HG03066 (cell line): ENCODE data around the gene CPZ.
"Not testable (repeated sequence)": the region's sequence is repeated elsewhere in the genome, so short reads cannot be mapped to it uniquely, and the experiment has no call there.

ENCODE experiments used
- ATAC-seq: cut with Tn5 transposase; IDR thresholded peaks from one replicate; pipeline ENCODE4 v1.9.1; 2021; ENCODE audit warnings: low read depth; ENCODE audit not compliant: unreplicated experiment

The CPZ gene

DNA sequence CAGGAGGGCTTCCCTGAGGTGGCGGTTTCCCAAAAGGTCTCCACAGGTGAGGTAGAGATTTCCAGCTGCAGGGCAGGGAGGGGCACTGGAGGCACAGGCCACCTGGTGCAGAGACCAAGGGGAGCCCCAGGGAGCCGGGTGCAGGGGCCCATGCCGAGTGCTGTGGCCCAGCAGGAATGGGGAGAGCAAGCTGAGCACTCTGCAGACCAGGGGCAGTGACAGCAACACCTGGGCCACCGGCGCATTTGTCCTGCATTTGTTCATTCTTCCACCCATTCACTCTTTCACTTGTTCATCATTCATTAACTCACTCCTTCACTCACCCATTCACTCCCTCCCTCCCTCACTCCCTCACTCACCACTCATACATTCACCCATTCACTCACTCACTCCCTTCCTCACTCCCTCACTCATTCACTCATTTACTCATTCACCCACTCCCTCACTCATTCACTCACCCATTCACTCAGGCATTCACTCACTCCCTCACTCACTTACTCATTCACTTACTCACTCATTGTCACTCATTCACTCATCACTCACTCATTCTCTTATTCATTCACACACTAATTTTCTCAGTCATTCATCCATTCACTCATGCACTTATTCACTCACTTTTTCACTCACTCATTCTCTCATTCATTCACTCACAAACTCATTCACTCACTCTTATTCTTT is 16.3 kb downstream of the CPZ start:
- no peak for ATAC-seq

DNA sequence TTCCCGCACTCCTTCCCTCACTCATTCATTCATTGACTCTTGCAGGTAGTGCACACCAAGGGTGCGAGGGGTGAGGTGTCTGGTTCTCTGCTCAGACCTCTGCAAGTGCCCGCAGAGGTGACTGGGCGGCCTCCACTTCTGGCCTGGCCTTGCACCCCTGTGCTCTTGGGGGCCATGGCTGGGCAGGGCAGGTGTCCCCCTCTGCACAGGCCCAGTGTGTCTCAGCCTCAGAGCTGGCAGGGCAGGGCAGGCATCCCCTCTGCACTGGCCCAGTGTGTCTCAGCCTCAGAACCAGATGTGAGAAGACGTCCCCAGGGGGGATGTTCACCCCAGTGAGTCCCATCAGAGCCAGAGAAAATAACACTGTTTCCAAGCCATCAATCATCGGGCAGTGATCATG is 16.8 kb downstream of the CPZ start:
- no peak for ATAC-seq

DNA sequence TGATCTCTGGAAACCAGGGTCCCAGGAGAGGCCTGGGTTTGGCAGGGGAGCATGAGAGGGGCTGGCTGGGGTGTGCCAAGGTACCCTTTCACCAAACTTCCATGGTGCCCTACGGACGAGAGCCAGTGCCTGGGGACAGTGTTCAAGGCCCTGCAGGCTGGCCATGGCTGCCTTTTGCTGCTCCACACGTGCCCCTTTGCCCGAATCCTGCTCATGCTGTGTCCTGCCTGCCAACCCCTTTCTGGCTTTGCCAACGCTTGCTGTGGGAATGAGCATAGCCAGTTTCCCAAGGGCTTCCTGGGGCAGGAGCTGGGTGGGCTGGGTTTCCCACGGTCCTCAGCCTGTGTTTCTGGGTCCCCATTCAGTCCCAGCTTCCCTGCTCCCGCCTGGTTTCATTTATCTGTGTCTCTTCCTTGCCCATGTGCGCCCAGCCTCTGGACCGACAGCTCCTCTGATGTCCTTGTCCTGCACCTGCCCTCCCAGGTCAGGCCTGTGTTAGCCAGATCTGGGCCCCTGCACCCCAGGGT is 17.3 kb downstream of the CPZ start:
- no peak for ATAC-seq

DNA sequence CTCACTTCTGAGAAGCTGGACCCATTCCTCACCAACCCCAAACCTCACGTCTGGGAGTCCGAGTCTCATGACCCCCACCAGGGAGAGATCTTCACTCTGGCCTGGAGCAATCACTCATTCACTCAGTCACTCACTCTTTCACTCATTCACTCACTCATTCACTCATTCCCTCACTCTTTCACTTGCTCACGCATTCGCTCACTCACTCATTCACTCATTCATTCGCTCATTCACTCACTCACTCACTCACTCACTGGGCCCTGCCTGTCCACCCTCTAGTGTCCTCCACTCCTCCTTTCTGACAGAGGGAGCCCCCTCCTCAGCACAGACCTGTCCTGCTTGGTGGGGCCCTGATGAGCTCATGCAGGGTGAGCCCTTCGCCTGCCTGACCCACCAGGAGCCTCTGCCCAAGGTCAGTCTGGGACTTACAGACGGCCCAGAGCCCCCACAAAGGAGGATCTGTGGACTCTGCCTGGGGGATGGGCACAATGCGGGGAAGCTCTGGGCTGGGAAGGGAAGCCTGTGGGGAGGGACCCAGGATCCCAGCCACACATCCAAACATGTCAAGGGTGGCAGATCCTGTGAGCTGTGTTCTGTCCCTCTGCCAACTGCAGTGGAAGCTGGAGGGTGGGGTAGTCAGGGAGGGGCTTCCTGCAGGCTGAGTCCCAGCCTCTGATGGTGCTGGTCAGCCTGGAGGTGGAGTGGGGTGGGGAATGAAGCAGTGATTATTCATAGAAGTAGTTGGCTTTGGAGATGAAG is 18.5 kb downstream of the CPZ start:
- no peak for ATAC-seq

DNA sequence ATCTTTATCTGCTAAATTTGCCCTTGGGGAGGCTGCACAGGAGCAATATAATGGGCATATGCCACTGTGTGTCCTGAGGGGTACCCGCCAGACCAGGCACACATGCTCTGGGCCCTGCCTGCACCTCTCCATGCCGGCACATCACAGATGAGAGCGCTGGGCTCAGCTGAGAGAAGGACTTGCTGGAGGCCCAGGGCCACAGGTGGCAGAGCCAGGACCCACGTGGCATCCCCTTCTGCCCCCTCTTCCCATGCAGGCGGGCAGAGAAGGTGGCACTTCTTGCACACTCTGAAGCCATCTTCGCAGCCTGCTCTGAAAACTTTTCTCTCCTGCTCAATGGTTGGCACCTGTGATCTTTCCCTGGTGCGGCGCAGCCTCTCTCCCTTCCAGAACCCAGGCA is 20.1 kb downstream of the CPZ start:
- no peak for ATAC-seq

DNA sequence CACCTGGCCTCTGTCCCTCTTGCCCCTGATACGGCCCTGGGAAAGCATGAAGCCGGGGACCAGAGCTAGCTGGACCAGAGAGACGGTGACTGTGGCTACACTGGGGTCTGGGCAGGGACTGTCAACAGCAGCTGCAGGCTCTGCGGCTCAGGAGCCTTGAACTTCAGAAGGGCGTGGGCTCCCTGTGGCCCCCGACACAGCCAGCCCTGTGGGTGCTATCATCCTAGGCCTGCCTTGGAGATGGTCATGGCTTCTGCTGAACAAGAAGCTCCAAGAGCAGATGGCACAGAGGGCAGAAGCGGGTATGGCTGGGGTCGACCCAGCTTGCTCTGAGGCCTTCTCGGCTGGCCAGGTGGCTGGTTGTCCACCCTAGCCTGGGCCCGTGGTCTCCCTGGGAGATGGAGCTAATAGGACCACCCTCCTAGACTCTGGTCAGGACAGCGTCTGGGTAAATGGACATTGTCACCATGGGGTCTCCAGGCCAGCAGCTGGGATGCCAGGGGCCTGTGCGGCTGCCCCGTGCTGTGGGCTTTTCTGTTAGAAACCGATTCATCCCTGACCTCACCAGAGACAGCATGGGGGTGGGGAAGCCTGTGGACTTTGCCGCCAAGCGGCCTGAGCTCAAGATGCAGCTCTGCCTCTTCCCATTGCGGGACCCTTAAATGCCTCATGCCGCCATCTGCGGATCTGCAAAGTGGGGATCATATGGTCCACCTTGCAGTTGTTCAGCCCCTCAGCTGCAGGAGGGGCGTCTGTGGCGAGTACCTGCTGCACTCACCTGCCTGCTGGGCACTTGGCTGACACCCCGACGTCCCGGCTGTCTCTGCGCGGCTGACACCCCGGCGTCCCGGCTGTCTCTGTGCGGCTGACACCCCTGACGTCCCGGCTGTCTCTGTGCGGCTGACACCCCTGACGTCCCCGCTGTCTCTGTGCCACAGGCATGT is 21.1 kb downstream of the CPZ start:
- ATAC-seq, result no peak

DNA sequence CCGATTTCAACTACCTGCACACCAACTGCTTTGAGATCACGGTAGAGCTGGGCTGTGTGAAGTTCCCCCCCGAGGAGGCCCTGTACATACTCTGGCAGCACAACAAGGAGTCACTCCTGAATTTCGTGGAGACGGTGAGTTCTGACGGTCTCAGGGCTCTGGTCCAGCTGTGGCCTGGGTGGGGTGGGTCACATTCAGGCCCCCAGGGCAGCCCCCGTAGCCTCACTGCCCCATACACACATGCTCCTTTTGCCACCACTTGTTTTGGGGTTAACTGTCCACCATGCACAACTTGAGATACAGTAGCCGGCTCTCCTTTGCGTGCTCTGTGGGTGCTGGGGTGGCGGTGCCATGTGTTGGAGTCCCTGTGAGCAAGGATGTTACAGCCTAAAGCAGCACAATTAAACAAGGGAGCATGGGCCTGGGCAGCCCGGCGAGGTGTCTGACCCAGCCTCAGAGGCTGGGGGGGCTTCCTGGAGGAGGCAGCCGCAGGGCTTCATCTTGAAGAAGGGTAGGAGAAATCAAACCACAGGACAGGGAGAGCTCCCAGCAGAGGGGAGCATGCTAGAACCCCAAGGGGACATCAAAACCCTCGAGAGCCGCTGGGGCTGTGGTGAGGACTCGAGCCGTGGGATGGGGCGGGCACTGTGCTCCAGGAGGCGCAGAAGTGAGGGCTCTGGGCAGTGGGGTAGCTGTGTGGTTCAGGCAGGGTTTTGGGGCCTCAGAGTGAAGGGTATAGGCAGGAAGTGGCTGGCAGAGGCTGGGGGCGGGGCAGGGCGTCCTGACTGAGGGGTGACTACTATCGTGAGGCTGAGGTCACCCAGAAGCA is 22.0 kb downstream of the CPZ start:
- no peak for ATAC-seq

DNA sequence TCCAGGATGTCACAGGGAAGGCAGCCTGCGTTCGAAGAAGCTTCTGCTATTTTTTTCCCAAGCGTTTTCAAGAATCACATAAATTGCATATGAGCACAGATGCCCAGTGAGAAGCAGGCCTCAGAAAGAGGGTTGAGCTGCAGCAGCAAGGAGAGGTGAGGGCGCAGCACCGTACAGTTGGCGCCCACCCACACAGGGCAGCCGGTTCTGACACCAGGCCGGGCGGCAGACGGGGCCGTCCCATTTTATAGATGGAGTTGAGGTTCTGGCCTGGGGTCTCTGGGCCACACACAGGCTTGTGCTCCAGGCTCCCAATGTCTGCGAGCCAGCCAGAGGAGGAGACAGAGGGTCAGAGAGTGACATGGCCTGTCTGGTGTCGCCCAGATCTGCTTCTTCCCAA is 22.8 kb downstream of the CPZ start:
- no peak for ATAC-seq

DNA sequence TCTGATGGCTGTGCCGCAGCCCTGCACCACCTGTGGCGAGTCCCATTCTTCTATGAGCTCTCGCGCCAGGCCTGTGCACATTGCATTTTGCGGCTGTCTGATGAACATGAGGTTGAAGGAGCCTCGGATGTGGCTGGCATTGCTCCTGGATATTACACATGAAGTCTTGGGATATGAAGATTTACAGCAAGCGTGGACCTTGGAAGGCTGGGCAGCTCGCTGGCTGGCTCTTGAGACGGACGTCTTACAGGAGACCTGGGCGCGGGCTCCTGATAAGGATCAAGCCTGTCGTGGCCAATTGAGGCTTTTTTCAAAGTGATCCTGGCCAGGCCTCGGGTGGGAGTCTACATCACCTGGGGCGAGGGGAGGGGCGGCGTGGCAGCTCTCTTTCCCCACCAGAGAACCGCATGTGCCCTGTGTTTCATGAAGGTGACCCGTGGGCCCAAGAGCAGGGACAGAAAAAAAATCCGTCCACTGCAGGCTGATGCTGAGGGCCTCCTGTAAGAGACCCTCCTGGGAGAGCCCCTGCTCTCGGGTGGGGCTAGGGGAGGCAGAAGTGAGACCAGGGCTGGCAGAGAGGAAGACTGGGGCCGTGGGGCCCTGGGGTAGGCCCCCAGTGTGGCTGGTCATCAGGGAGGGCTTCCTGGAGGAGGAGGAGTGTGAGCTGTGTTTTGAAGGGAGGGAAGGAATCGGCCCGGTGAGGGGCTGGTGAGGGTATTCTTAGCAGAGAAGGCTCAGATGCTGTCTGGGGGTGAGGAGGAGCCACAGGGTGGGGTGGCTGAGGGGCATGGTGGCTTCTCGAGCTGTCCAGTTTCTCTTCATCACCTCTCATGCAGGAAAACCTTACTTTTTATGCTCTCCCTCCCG is 23.6 kb downstream of the CPZ start:
- ATAC-seq, result no peak

DNA sequence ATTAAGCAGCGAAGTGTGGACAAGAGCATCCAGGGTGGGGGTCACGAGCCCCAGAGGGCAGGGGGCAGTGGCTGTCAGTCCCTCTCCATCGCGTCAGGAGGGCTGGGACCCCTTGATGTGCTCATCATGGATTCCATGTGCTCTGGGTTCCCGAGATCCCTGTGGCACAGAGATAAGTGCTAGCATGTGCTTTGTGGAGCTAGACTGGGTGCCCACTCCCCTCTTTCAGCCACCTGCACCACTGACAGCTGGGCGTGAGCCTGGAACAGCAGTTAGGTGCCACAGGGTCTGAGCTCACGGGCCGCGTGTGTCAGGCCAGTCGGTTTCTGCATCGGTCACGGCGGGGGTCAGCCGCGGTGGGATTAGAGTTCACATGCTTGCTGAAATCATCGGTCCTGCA is 24.3 kb downstream of the CPZ start:
- no peak for ATAC-seq

DNA sequence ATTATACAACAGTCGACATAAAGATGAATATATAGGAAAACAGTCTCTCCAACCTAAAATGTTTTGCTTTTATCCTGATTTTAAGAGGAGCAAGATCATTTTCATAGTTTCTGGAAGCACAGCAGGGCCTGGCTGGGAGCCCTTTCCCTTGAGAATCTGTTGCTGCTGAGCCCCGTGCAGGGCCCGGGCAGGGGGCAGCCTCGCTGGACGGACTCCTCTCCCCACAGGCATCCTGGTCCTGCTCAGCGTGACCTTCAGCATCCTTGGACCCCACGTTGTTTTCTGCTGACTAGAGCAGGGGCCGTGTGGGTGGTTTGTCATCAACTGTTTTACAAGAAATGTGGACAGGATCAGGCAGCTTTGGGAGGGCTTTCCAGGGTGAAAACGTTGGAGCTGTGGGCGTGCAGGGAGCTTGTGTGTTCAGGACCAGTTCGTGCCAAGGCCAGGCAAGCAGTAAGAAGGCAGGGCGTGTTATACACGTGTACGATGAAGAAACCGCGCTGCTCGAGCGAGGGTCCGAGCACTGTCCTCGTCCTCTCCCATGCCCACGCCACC is 25.0 kb downstream of the CPZ start:
- no peak for ATAC-seq

DNA sequence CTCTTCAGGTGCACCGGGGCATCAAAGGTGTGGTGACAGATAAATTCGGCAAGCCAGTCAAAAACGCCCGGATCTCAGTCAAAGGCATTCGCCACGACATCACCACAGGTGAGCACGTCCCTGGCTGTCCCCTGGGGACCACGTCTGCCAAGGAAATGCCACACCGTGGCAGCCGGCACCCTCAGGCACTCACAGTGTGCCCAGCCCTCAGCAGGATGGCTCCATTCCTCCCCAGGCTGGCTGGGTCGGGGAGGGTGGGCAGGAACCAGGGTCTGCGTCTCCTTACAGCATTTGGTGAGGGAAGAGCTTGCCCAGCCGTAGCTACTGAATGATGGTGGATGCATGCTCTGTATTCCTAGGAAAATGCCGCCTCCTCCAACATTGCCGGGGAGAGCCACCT is 25.9 kb downstream of the CPZ start:
- no peak for ATAC-seq

DNA sequence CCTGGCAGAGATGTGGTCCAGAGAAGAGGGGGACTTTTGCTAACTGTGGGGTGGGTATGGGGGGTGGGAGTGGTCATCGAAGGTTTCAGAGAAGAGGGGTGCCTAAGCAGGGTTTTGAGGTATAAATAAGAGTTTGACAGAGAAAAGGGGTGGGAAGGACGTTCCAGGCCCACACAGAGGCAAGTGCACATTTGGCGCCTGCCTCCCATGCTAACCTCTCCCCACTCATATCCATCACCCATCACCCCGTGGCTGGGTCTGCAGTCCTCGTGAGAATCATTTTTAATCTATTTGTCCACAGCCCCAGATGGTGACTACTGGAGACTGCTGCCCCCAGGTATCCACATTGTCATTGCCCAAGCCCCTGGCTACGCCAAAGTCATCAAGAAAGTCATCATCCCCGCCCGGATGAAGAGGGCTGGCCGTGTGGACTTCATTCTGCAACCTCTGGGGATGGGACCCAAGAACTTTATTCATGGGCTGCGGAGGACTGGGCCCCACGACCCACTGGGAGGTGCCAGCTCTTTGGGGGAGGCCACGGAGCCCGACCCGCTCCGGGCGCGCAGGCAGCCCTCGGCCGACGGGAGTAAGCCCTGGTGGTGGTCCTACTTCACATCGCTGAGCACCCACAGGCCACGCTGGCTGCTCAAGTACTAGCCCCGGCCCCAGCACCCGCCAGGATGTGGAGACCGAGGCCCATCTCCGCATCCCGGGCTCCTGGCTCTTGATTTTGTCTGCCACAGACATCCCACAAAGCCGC is 26.6 kb downstream of the CPZ start:
- ATAC-seq, result no peak

DNA sequence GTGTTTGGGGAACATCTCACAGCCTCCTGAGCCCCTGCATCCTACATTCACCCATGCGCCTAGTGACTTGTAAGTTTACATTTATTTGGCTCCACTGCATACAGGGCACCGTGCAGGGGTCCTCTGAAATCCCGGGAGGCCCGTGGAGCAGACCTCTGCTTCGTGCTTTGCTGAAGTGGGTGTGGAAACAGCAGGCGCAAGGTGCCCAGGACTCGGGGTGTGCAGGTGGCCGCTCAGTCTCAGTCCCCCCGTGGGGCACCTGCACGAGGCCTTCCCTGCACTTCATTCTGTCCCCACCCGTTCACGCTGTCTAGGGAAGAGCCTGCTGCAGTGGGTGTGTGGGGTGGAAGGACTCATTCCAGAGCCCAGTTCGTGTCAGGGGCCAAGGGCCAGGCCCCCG is 28.6 kb downstream of the CPZ start:
- not testable (repeated sequence) for ATAC-seq

DNA sequence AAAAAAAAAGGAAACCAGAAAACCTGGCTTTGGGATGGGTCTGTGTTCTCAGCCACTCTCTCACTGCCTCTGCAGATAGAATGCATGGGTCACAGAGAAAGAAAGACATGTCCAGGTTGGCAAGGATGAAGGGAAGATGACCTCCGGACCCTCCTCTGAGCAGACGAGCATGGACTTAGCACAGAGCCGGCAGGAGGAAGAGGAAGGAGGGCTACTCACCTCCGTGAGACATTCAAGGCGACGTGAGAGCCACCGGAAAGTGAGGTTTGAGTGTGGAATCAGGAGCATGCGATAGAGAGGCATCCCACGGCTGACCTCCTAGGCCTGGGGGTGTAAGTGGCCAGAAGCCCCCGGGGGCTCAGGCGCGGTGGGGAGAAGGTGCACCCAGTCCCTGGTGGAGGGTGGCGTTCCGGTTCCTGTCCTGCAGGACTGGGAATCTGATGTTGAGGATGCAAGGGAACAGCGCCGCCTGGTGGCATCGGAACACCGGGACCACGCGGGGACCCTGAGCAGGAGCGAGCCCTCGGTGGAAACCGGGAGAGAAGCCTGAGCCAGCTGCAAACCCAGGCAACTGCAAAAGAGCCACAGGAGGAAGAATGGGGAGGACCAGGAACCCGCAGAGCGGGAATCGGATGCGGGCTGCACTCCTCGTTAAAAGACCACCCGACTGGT is 32.2 kb downstream of the CPZ start:
- not testable (repeated sequence) for ATAC-seq

DNA sequence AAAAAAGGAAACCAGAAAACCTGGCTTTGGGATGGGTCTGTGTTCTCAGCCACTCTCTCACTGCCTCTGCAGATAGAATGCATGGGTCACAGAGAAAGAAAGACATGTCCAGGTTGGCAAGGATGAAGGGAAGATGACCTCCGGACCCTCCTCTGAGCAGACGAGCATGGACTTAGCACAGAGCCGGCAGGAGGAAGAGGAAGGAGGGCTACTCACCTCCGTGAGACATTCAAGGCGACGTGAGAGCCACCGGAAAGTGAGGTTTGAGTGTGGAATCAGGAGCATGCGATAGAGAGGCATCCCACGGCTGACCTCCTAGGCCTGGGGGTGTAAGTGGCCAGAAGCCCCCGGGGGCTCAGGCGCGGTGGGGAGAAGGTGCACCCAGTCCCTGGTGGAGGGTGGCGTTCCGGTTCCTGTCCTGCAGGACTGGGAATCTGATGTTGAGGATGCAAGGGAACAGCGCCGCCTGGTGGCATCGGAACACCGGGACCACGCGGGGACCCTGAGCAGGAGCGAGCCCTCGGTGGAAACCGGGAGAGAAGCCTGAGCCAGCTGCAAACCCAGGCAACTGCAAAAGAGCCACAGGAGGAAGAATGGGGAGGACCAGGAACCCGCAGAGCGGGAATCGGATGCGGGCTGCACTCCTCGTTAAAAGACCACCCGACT is 37.8 kb downstream of the CPZ start:
- not testable (repeated sequence) for ATAC-seq

DNA sequence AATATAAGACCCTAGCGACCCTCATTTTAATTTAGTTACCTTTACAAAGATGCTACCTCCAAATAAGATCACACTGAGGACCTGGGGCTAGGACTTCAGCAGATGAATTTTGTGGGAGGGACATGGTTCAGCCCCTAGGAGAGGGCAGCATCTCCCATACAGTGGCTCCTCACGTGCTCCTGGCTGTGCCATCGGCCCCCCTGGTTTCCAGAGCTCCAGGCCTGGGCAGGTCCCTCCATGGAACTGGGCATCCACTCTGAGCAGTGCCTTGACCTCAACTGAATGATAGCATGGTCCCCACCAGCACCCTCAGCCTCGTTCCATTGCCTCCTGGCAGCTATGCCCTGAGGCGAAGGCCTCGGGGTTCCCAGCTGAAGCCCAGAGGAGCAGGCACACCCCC is 39.3 kb downstream of the CPZ start:
- not testable (repeated sequence) for ATAC-seq
